Lung (tissue), 12 donors: ENCODE data around the gene SLC11A1. TPM values are rescaled to one million over a fixed set of nuclear protein-coding genes. Genes with fewer than 3 reads are reported as not detected.

Source experiments
- ATAC-seq: fragments of 200-7000 bp; cut with Tn5 transposase; one replicate; pipeline ENCODE4 v1.9.1; 2020; ENCODE audit warnings: moderate number of reproducible peaks; ENCODE audit not compliant: insufficient read depth, low FRiP score
- DNase-seq, 3 donors: peaks; one replicate each; pipeline ENCODE4 v3.0.0-alpha.2; 2013 to 2017
- H3K27ac ChIP-seq, 2 donors: one replicate each; pipeline ENCODE4 v1.5.1; 2013; ENCODE audit warnings: mild to moderate bottlenecking in 2 of 2, moderate library complexity in 2 of 2, control low read depth in 1 of 2, inconsistent platforms in 1 of 2, low read depth in 1 of 2, low read length in 1 of 2
- H3K27me3 ChIP-seq, 3 donors: one replicate each; pipeline ENCODE4 v1.5.1; 2013; ENCODE audit warnings: low read length in 2 of 3; ENCODE audit not compliant: control insufficient read depth in 3 of 3, insufficient read depth in 3 of 3
- H3K36me3 ChIP-seq, 4 donors: one replicate each; pipeline ENCODE4 v1.5.1; 2013; ENCODE audit warnings: low read length in 4 of 4, mild to moderate bottlenecking in 1 of 4, moderate library complexity in 1 of 4; ENCODE audit not compliant: control insufficient read depth in 4 of 4, insufficient read depth in 4 of 4
- H3K4me1 ChIP-seq, 5 donors: one replicate each; pipeline ENCODE4 v1.5.1; 2013; ENCODE audit warnings: low read length in 5 of 5, mild to moderate bottlenecking in 2 of 5, moderate library complexity in 1 of 5; ENCODE audit not compliant: control insufficient read depth in 5 of 5, insufficient read depth in 5 of 5
- H3K4me3 ChIP-seq: one replicate; pipeline ENCODE4 v1.5.1; 2013; ENCODE audit warnings: mild to moderate bottlenecking, control low read depth, moderate library complexity
- H3K9ac ChIP-seq, 2 donors: one replicate each; pipeline ENCODE4 v1.5.1; 2013; ENCODE audit warnings: low read length in 2 of 2, control low read depth in 1 of 2; ENCODE audit not compliant: insufficient read depth in 1 of 2
- H3K9me3 ChIP-seq, 4 donors: one replicate each; pipeline ENCODE4 v1.5.1; 2013; ENCODE audit warnings: low read length in 3 of 4, mild to moderate bottlenecking in 1 of 4, moderate library complexity in 1 of 4; ENCODE audit not compliant: control insufficient read depth in 4 of 4, insufficient read depth in 3 of 4
- WGBS, 2 donors: extraction: QIAGEN DNeasy Blood & Tissue Kit; methylation state at CpG; one replicate each; pipeline ENCODE4 v1.1.7; 2013; 5-methylcytosine and 5-hydroxymethylcytosine counted together
- polyA plus RNA-seq, 2 donors: library from polyadenylated mRNA; stranded (reverse); fragments of 200-250 nt; gene quantifications; one replicate each; pipeline ENCODE4 v1.2.1, GENCODE V29; 2013
- total RNA-seq, 2 donors: library from RNA; depleted of rRNA in 1 of 2; stranded (reverse); fragments of >200 nt in 1 of 2; gene quantifications; one replicate each; pipeline ENCODE4 v1.2.1, GENCODE V29; 2014 to 2021
- TF ChIP-seq, protein P1 (sequence below): IDR thresholded peaks from 2 replicates; pipeline ENCODE4 v1.5.1; 2012; ENCODE audit warnings: mild to moderate bottlenecking; ENCODE audit errors: control extremely low read depth, extremely low read depth
- donor health status: control.
- donor health status: control.
- donor health status: Bipolar disorder and iron deficiency.
- donor health status: healthy.
- donor health status: DM: yes; HTN: yes; CAD: no.

The SLC11A1 gene
- total and polyA plus RNA-seq, 4 donors = 57.6 to 359 (median 234) TPM

DNA sequence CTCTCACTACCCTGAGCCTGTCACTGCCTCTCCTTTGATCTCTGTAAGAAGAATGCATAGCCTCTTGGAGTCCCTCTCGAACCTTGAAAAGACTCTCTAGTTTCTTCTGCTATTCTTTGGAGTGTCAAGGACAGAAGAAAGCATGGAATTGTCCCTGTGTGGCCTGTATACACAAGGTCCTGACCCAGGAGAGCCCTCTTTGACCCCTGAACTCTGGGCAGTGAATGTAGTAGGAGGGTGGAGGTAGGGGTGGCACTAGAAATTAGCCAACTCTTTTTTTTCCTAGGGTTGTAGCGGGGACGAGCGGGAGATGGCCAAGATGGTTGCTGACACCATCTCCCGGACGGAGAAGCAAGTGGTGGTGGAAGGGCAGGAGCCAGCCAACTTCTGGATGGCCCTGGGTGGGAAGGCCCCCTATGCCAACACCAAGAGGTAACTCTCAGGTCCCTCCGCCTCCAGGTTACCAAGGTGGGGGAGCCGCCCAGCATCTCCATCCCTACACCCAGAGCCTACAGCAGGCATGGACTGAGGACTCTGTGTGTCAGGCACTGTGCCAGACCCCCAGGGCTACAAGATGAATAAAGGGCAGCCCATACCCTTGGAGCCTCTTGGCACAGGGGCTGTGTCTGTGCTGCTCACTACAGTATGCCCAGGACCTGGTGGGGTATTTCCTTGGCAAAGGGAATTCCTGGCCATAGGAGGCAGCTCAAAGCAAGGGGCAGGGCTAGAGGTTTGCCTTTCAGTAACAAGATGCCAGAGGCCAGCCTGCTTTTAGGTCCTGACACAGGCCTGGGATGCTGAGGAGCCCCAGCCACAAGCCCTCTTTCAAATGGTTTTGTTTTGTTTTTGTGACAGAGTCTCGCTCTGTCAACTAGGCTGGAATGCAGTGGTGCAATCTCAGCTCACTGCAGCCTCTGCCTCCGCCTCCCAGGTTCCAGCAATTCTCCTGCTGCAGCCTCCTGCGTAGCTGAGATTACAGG, 53.2 kb downstream of the SLC11A1 start:
- no peak overlapping the region for H3K9ac ChIP-seq
- ATAC-seq (no peak), DNase-seq (no peak)
- H3K27me3 ChIP-seq = no peaks in the 10 kb centered on the region
- H3K9me3 ChIP-seq = no peaks in the 10 kb centered on the region
- TF ChIP-seq, protein P1, sequence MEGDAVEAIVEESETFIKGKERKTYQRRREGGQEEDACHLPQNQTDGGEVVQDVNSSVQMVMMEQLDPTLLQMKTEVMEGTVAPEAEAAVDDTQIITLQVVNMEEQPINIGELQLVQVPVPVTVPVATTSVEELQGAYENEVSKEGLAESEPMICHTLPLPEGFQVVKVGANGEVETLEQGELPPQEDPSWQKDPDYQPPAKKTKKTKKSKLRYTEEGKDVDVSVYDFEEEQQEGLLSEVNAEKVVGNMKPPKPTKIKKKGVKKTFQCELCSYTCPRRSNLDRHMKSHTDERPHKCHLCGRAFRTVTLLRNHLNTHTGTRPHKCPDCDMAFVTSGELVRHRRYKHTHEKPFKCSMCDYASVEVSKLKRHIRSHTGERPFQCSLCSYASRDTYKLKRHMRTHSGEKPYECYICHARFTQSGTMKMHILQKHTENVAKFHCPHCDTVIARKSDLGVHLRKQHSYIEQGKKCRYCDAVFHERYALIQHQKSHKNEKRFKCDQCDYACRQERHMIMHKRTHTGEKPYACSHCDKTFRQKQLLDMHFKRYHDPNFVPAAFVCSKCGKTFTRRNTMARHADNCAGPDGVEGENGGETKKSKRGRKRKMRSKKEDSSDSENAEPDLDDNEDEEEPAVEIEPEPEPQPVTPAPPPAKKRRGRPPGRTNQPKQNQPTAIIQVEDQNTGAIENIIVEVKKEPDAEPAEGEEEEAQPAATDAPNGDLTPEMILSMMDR = no peak
- 91 to 95% methylated on average over 11 of the region's 11 CpGs for WGBS, 2 donors
- no peak overlapping the region for H3K4me3 ChIP-seq
- no peaks in the 10 kb centered on the region for H3K36me3 ChIP-seq
- H3K4me1 ChIP-seq = peaks cover 0 to 6% (median 0%) of the 10 kb centered on the region in 5 donors
- no peak overlapping the region for H3K27ac ChIP-seq

DNA sequence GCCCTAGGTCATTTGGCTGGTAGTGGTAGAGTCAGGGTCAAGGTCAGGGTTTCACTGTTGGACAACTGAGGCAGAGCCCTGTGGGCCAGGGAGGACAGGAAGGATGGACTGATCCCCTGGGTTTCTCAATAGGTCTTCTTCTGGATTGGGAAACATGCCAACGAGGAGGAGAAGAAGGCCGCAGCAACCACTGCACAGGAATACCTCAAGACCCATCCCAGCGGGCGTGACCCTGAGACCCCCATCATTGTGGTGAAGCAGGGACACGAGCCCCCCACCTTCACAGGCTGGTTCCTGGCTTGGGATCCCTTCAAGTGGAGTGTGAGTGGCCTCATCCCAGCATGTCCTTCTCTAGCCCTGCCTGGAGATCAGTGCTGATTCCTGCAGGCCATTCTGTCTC, 54.9 kb downstream of the SLC11A1 start:
- Histone ChIP-seq H3K4me1 (peaks cover 0 to 6% (median 0%) of the 10 kb centered on the region in 5 donors), H3K9ac (no peak overlapping the region), H3K9me3 (no peaks in the 10 kb centered on the region), H3K4me3 (no peak overlapping the region), H3K27me3 (no peaks in the 10 kb centered on the region), H3K27ac (no peak overlapping the region), H3K36me3 (no peaks in the 10 kb centered on the region)
- 68 to 86% methylated on average over 5 of the region's 5 CpGs for WGBS, 2 donors
- TF ChIP-seq, protein P1 = no peak
- DNase-seq (no peak), ATAC-seq (no peak)

DNA sequence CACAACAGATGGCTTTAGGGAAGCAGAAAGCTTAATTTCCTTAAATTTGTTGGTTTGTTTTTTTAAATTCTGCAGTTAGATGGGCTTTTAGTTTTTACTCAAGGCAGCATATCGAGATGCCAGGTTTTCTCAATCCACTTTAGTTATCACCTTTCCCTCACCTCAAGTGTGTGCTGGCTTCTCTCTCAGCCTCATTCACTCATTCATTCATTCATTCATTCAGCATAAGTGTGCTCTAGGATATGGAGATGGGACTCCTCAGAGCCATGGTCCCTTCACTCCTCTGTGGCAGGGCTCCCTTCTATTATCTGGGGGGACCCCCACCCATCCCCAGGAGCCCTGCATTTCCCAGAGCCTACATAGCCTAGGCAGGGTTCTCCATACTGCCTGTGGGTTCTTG, 55.9 kb downstream of the SLC11A1 start:
- WGBS, 2 donors = 94 to 100% methylated on average over 1 of the region's 1 CpG
- no peak overlapping the region for H3K9ac ChIP-seq
- H3K36me3 ChIP-seq = no peaks in the 10 kb centered on the region
- H3K9me3 ChIP-seq = no peaks in the 10 kb centered on the region
- H3K27ac ChIP-seq = no peak overlapping the region
- no peak for ATAC-seq
- no peak overlapping the region for H3K4me3 ChIP-seq
- no peak for DNase-seq
- TF ChIP-seq, protein P1 = no peak
- no peaks in the 10 kb centered on the region for H3K27me3 ChIP-seq
- peaks cover 0 to 6% (median 0%) of the 10 kb centered on the region in 5 donors for H3K4me1 ChIP-seq
